Measurements from ENCODE around the gene FBXL20. TPM values are rescaled to one million over a fixed set of nuclear protein-coding genes. Genes with fewer than 3 reads are reported as not detected.
"Not testable (repeated sequence)": the region's sequence is repeated elsewhere in the genome, so short reads cannot be mapped to it uniquely, and the experiment has no call there.

Gene FBXL20
- total RNA-seq, 1 donor from 2014 or later: 14.1 TPM

- intact Hi-C loops (cut with micrococcal nuclease): no loop called here
- Mint-ChIP-seq H3K4me3 (no peak overlapping the region), H3K4me1 (peaks cover 23% of the 10 kb centered on the region), H3K9me3 (no peaks in the 10 kb centered on the region), H3K27ac (no peak overlapping the region), H3K27me3 (no peaks in the 10 kb centered on the region), H3K36me3 (ENCODE audit: low read depth) (peaks cover 17% of the 10 kb centered on the region)
- CTCF ChIA-PET: interaction anchor here (1.5 kb wide), 1 partner anchor 10 kb away, joined by 3 read pairs; no protein-coding TSS in a partner anchor
- POLR2A ChIA-PET: interaction anchor here (0.6 to 1.3 kb wide), 5 partner anchors 17 to 126 kb away, joined by 3 to 5 read pairs (median 3); partner anchors contain the start of gene CDK12
- ATAC-seq (ENCODE audit: low read depth): no peak
- TF ChIP-seq, protein P1, sequence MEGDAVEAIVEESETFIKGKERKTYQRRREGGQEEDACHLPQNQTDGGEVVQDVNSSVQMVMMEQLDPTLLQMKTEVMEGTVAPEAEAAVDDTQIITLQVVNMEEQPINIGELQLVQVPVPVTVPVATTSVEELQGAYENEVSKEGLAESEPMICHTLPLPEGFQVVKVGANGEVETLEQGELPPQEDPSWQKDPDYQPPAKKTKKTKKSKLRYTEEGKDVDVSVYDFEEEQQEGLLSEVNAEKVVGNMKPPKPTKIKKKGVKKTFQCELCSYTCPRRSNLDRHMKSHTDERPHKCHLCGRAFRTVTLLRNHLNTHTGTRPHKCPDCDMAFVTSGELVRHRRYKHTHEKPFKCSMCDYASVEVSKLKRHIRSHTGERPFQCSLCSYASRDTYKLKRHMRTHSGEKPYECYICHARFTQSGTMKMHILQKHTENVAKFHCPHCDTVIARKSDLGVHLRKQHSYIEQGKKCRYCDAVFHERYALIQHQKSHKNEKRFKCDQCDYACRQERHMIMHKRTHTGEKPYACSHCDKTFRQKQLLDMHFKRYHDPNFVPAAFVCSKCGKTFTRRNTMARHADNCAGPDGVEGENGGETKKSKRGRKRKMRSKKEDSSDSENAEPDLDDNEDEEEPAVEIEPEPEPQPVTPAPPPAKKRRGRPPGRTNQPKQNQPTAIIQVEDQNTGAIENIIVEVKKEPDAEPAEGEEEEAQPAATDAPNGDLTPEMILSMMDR (IDR thresholded peaks at IDR 0.05): no peak
- DNase-seq: no peak
These were observed 65.7 kb downstream of the FBXL20 start for GRCh38 chr17:39335704-39336223.

DNA sequence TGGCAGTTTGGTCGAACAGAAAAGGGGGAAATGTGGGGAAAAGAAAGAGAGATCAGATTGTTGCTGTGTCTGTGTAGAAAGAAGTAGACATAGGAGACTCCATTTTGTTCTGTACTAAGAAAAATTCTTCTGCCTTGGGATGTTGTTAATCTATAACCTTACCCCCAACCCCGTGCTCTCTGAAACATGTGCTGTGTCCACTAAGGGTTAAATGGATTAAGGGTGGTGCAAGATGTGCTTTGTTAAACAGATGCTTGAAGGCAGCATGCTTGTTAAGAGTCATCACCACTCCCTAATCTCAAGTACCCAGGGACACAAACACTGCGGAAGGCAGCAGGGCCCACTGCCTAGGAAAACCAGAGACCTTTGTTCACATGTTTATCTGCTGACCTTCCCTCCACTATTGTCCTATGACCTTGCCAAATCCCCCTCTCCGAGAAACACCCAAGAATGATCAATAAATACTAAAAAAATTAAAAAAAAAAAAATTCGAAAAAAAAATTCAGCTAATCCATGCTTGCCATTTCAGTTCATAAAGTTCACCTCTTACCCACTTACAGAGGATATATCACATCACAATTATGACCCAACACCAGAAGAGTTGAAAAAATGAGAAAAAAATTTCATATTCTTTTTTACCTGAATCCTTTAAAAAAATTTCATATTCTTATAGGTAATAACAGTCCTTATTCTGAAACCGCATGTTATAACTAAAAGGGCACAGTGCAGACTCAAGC lies 67.2 kb downstream of the FBXL20 start:
- H3K36me3 Mint-ChIP-seq (ENCODE audit: low read depth): peaks cover 12% of the 10 kb centered on the region
- CTCF ChIA-PET; H3K27me3 Mint-ChIP-seq; ATAC-seq (ENCODE audit: low read depth); DNase-seq; H3K9me3 Mint-ChIP-seq; intact Hi-C loops (cut with micrococcal nuclease); H3K4me3 Mint-ChIP-seq; H3K27ac Mint-ChIP-seq: not testable (repeated sequence)
- peaks cover 24% of the 10 kb centered on the region for H3K4me1 Mint-ChIP-seq
- POLR2A ChIA-PET: interaction anchor here (0.6 kb wide), 1 partner anchor 212 kb away, joined by 9 read pairs; no protein-coding TSS in a partner anchor

DNA sequence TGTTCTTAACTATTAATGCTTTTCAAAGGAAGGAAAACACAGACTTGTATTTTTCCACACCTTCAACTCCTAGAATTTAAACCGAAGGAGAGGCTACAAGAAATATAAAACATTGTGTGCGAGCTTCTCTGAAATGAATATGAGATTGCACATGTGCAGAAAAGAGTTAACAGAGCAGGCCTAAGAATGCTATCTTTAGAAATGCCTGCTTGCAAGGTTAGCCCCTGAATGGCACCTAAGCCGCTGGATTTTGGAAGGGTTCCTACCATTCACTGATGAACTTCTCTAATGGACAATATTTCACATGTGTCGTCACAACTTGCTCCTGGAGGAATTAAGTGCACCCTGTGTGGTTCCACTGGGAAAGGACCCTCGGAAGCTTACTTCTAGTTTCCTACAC lies 69.3 kb downstream of the FBXL20 start:
- no peak overlapping the region for H3K27ac Mint-ChIP-seq
- H3K4me1 Mint-ChIP-seq: peaks cover 24% of the 10 kb centered on the region
- no peak for DNase-seq
- peaks cover 7% of the 10 kb centered on the region for H3K36me3 Mint-ChIP-seq (ENCODE audit: low read depth)
- intact Hi-C loops (cut with micrococcal nuclease): no loop called here
- no peak overlapping the region for H3K4me3 Mint-ChIP-seq
- H3K9me3 Mint-ChIP-seq: no peaks in the 10 kb centered on the region
- H3K27me3 Mint-ChIP-seq: no peaks in the 10 kb centered on the region
- no peak for ATAC-seq (ENCODE audit: low read depth)
- CTCF ChIA-PET: no interaction called here
- TF ChIP-seq, protein P1 (IDR thresholded peaks at IDR 0.05): no peak
- POLR2A ChIA-PET: no interaction called here

DNA sequence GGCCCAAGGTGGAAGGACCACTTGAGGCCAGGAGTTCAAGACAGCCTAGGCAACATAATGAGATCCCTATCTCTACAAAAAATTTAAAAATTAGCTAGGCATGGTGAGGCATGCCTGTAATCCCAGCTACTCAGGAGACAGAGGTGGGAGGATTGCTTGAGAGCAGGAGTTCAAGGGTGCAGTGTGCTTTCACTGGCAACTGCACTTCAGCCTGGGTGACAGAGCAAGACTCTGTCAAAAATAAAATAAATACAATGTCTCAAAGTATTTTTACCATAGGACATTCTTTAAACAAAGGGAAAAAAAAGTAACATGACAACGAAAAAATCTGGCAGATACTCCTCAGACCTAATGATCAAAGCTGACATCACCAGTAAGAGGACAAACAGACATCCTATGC lies 72.6 kb downstream of the FBXL20 start:
- H3K9me3 Mint-ChIP-seq: no peaks in the 10 kb centered on the region
- TF ChIP-seq, protein P1 (IDR thresholded peaks at IDR 0.05): no peak
- POLR2A ChIA-PET: no interaction called here
- H3K4me1 Mint-ChIP-seq: peaks cover 16% of the 10 kb centered on the region
- no peak for ATAC-seq (ENCODE audit: low read depth)
- no peak overlapping the region for H3K4me3 Mint-ChIP-seq
- CTCF ChIA-PET: no interaction called here
- H3K27ac Mint-ChIP-seq: no peak overlapping the region
- H3K27me3 Mint-ChIP-seq: no peaks in the 10 kb centered on the region
- intact Hi-C loops (cut with micrococcal nuclease): no loop called here
- no peak for DNase-seq
- peaks cover 2% of the 10 kb centered on the region for H3K36me3 Mint-ChIP-seq (ENCODE audit: low read depth)

GRCh38 chr17:39327109-39327508 lies 74.3 kb downstream of the FBXL20 start:
- no peaks in the 10 kb centered on the region for H3K27me3 Mint-ChIP-seq
- H3K4me3 Mint-ChIP-seq: no peak overlapping the region
- no peaks in the 10 kb centered on the region for H3K36me3 Mint-ChIP-seq (ENCODE audit: low read depth)
- ChIA-PET POLR2A (no interaction called here), CTCF (no interaction called here)
- TF ChIP-seq, protein P1 (IDR thresholded peaks at IDR 0.05): no peak
- H3K27ac Mint-ChIP-seq: no peak overlapping the region
- no peaks in the 10 kb centered on the region for H3K9me3 Mint-ChIP-seq
- no peak for ATAC-seq (ENCODE audit: low read depth)
- no peak for DNase-seq
- intact Hi-C loops (cut with micrococcal nuclease): no loop called here
- peaks cover 19% of the 10 kb centered on the region for H3K4me1 Mint-ChIP-seq

All from activated B cell treated with CpG ODN at 0.5 μM for 24 hours (primary cell).